Panc1 (cell line): ENCODE measurements around the gene CAMKK2. TPM values are rescaled to one million over a fixed set of nuclear protein-coding genes. Genes with fewer than 3 reads are reported as not detected.

Experiments
- ATAC-seq: fragments of 200-7000 bp; cut with Tn5 transposase; 2 replicates; pipeline ENCODE4 v1.9.1; 2020; ENCODE audit warnings: mild to moderate bottlenecking, moderate library complexity
- BruUV-seq: library from RNA; stranded (reverse); fragments of 400-500 nt; replicated peaks from 2 replicates; lab custom pipeline; 2021; lab: Mats Ljungman, UMichigan
- CTCF ChIA-PET: fragments of 300-600 bp; sonication (Branson Sonifier 250); formaldehyde crosslinking; loops from one replicate; lab custom pipeline; 2022; ENCODE audit warnings: antibody characterized with exemption; lab: Charles Lee
- POLR2A ChIA-PET: fragments of 300-600 bp; sonication (Branson Sonifier 250); formaldehyde crosslinking; loops from one replicate; lab custom pipeline; 2022; ENCODE audit warnings: antibody characterized with exemption; lab: Charles Lee
- DNase-seq: peaks from one replicate; pipeline ENCODE4 v3.0.0-alpha.2; 2010; ENCODE audit warnings: low read depth, low spot score
- H3K27ac ChIP-seq: 2 replicates; pipeline ENCODE4 v1.5.1; 2011; ENCODE audit warnings: mild to moderate bottlenecking, low read length, inconsistent platforms
- H3K27me3 ChIP-seq: fragments of 200-500 bp; sonication (Bioruptor generic); 2 replicates; pipeline ENCODE4 v1.6.0; 2014; ENCODE audit warnings: low read length, inconsistent platforms; ENCODE audit not compliant: control insufficient read depth, insufficient read depth
- H3K36me3 ChIP-seq: fragments of 200-500 bp; sonication (Bioruptor generic); 2 replicates; pipeline ENCODE4 v1.5.1; 2014; ENCODE audit warnings: inconsistent platforms, mild to moderate bottlenecking, low read length, moderate library complexity; ENCODE audit not compliant: control insufficient read depth, insufficient read depth
- H3K4me1 ChIP-seq: 2 replicates; pipeline ENCODE4 v1.5.1; 2011; ENCODE audit warnings: inconsistent platforms, mild to moderate bottlenecking, low read length, moderate library complexity; ENCODE audit not compliant: control insufficient read depth, insufficient read depth
- H3K4me3 ChIP-seq, 2 experiments: 2 replicates each; pipeline ENCODE4 v1.5.1; 2011 to 2012; ENCODE audit warnings: low read depth in 2 of 2, low read length in 2 of 2, mild to moderate bottlenecking in 2 of 2, inconsistent platforms in 1 of 2, moderate library complexity in 1 of 2
- H3K9me3 ChIP-seq: fragments of 200-500 bp; sonication (Bioruptor generic); 2 replicates; pipeline ENCODE4 v1.5.1; 2014; ENCODE audit warnings: low read depth, mild to moderate bottlenecking, inconsistent platforms, low read length, moderate library complexity; ENCODE audit not compliant: control insufficient read depth, insufficient read depth
- CTCF ChIP-seq: fragments of 450-650 bp; IDR thresholded peaks from 2 replicates; pipeline ENCODE4 v1.5.1; 2017; ENCODE audit warnings: mild to moderate bottlenecking
- POLR2AphosphoS5 ChIP-seq: IDR thresholded peaks from 2 replicates; pipeline ENCODE4 v1.6.1; 2012; ENCODE audit warnings: mild to moderate bottlenecking, low read depth, low read length, moderate library complexity
- SIN3A ChIP-seq: IDR thresholded peaks from 2 replicates; pipeline ENCODE4 v1.6.1; 2012; ENCODE audit warnings: low read depth, mild to moderate bottlenecking, low read length, moderate library complexity, borderline replicate concordance; ENCODE audit not compliant: insufficient read depth
- TCF7L2 ChIP-seq: IDR thresholded peaks from 2 replicates; pipeline ENCODE4 v1.6.1; 2011; ENCODE audit warnings: mild to moderate bottlenecking, low read depth, low read length, inconsistent platforms
- in situ Hi-C: cut with HindIII; loops from 2 replicates; pipeline ENCODE4 v1.10.0; 2016; ENCODE audit warnings: low sequenced_read_pairs, low pct_unique_long_range_greater_than_20kb
- intact Hi-C: fragments of 100-400 bp; cut with micrococcal nuclease; formaldehyde crosslinking; loops from one replicate; pipeline ENCODE4 v1.10.0; 2022; ENCODE audit not compliant: unreplicated experiment
- total RNA-seq: library from RNA; stranded (reverse); gene quantifications from one replicate; pipeline ENCODE4 v1.2.1, GENCODE V29; 2021; ENCODE audit not compliant: unreplicated experiment
- TF ChIP-seq, protein P1 (sequence below), 2 experiments: IDR thresholded peaks; 2 replicates each; pipeline ENCODE4 v1.6.1; 2011 to 2012; ENCODE audit warnings: low read depth in 2 of 2, control low read depth in 1 of 2, low read length in 1 of 2, mild to moderate bottlenecking in 1 of 2, moderate library complexity in 1 of 2; ENCODE audit not compliant: insufficient read depth in 1 of 2

The CAMKK2 gene
- total RNA-seq, 1 experiment from 2014 or later: 37.8 TPM

DNA sequence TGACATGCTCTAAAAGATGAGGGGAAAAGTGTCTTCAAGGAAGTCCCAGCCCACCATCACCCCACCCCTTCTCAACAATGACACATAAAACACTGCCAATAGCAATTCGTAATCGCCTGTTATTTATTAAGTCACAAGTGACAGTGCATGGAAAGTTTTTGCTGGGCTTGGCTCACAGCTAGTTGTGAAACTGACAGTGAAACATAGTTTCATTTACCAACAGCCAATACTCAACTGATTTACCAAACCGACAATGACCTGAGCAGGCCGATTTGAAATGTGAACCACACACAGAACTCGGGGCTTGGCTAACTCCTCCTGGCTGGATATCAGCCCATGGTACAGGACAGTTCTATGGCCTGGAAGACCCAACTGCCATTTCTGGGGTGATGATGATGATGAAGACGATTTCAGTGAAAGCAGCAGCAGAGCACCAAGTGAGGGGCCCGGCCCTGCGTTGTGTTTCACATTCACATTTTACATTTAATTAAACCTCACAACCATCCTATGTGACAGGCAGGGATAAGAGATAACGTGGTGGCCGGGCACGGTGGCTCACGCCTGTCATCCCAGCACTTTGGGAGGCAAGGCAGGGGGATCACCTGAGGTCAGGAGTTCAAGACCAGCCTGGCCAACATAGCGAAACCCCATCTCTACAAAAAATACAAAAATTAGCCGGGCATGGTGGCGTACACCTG lies 42.7 kb downstream of the CAMKK2 start:
- intact Hi-C loops: no loop called here
- ATAC-seq: no peak
- no TSS peak for BruUV-seq
- no peak overlapping the region for H3K4me3 ChIP-seq
- TF ChIP-seq CTCF (no peak), POLR2AphosphoS5 (no peak), SIN3A (no peak), TCF7L2 (no peak)
- TF ChIP-seq, protein P1, sequence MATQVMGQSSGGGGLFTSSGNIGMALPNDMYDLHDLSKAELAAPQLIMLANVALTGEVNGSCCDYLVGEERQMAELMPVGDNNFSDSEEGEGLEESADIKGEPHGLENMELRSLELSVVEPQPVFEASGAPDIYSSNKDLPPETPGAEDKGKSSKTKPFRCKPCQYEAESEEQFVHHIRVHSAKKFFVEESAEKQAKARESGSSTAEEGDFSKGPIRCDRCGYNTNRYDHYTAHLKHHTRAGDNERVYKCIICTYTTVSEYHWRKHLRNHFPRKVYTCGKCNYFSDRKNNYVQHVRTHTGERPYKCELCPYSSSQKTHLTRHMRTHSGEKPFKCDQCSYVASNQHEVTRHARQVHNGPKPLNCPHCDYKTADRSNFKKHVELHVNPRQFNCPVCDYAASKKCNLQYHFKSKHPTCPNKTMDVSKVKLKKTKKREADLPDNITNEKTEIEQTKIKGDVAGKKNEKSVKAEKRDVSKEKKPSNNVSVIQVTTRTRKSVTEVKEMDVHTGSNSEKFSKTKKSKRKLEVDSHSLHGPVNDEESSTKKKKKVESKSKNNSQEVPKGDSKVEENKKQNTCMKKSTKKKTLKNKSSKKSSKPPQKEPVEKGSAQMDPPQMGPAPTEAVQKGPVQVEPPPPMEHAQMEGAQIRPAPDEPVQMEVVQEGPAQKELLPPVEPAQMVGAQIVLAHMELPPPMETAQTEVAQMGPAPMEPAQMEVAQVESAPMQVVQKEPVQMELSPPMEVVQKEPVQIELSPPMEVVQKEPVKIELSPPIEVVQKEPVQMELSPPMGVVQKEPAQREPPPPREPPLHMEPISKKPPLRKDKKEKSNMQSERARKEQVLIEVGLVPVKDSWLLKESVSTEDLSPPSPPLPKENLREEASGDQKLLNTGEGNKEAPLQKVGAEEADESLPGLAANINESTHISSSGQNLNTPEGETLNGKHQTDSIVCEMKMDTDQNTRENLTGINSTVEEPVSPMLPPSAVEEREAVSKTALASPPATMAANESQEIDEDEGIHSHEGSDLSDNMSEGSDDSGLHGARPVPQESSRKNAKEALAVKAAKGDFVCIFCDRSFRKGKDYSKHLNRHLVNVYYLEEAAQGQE (IDR thresholded peaks at IDR 0.05; ENCODE audit: insufficient read depth in 1 of 2, low read depth in 2 of 2, low read length in 1 of 2): no peak
- H3K27me3 ChIP-seq: no peaks in the 10 kb centered on the region
- H3K36me3 ChIP-seq: peaks cover 4% of the 10 kb centered on the region; the same call in 1 of the 2 replicates
- H3K27ac ChIP-seq: no peak overlapping the region
- ChIA-PET CTCF (no interaction called here), POLR2A (no interaction called here)
- no peaks in the 10 kb centered on the region for H3K9me3 ChIP-seq
- in situ Hi-C loops: no loop called here
- H3K4me1 ChIP-seq: no peaks in the 10 kb centered on the region
- DNase-seq: no peak

GRCh38 chr12:121252712-121253345 lies 43.7 kb downstream of the CAMKK2 start:
- intact Hi-C loops (no loop called here), in situ Hi-C loops (no loop called here)
- H3K9me3 ChIP-seq: no peaks in the 10 kb centered on the region
- no peak overlapping the region for H3K27ac ChIP-seq
- BruUV-seq: no TSS peak
- H3K36me3 ChIP-seq: peaks cover 4% of the 10 kb centered on the region; the same call in 1 of the 2 replicates
- ChIA-PET POLR2A (no interaction called here), CTCF (no interaction called here)
- TF ChIP-seq TCF7L2 (no peak), SIN3A (no peak), POLR2AphosphoS5 (no peak), CTCF (no peak)
- TF ChIP-seq, protein P1 (IDR thresholded peaks at IDR 0.05; ENCODE audit: insufficient read depth in 1 of 2, low read depth in 2 of 2, low read length in 1 of 2): no peak
- no peak for DNase-seq
- ATAC-seq: no peak
- H3K4me3 ChIP-seq: no peak overlapping the region
- H3K27me3 ChIP-seq: no peaks in the 10 kb centered on the region
- no peaks in the 10 kb centered on the region for H3K4me1 ChIP-seq
